ENCODE measurements around the gene TEX11.

- TF ChIP-seq POLR2A (IDR thresholded peaks at IDR 0.05; ENCODE audit: extremely low read depth, insufficient read length): no peak
- no peak for TF ChIP-seq MAX (IDR thresholded peaks at IDR 0.05; ENCODE audit: low read depth, low read length)
- TF ChIP-seq CTCF (IDR thresholded peaks at IDR 0.05; ENCODE audit: low read depth, low read length): no peak
These were observed 15.9 kb upstream of the TEX11 start for GRCh38 chrX:70924294-70924911.

All from NB4 (cell line).